ENCODE results near the gene LRRC8E. TPM values are rescaled to one million over a fixed set of nuclear protein-coding genes. Genes with fewer than 3 reads are reported as not detected.

LRRC8E gene
- total and polyA plus RNA-seq, 4 donors: 1.8 to 3.3 (median 2.4) TPM; not detected in 1

DNA sequence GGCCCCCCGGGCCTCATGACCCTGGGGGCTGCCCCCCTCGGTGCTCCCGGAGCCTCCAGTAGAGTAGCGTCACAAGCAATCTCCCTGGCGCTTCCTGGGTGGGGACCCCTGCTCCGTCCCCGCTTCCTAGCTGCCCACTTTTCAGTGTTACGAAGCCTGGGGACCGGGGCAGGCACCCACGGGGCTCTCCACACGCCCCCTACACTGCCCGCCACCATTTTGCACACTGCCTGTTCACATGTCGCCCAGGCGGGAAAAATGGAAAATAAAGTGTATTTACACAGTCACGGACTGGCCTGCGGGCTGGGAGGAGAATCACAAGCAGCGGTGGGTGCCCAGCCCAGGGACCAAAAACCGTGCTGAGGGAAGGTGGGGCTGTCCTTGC is 23.6 kb upstream of the LRRC8E start (continued):
- TF ChIP-seq, protein P1, sequence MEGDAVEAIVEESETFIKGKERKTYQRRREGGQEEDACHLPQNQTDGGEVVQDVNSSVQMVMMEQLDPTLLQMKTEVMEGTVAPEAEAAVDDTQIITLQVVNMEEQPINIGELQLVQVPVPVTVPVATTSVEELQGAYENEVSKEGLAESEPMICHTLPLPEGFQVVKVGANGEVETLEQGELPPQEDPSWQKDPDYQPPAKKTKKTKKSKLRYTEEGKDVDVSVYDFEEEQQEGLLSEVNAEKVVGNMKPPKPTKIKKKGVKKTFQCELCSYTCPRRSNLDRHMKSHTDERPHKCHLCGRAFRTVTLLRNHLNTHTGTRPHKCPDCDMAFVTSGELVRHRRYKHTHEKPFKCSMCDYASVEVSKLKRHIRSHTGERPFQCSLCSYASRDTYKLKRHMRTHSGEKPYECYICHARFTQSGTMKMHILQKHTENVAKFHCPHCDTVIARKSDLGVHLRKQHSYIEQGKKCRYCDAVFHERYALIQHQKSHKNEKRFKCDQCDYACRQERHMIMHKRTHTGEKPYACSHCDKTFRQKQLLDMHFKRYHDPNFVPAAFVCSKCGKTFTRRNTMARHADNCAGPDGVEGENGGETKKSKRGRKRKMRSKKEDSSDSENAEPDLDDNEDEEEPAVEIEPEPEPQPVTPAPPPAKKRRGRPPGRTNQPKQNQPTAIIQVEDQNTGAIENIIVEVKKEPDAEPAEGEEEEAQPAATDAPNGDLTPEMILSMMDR (IDR thresholded peaks at IDR 0.05; ENCODE audit: low read depth, low read length, missing input control): no peak
- no peak for TF ChIP-seq YY1 (IDR thresholded peaks at IDR 0.05)
- TF ChIP-seq FOXA1 (IDR thresholded peaks at IDR 0.05): no peak

DNA sequence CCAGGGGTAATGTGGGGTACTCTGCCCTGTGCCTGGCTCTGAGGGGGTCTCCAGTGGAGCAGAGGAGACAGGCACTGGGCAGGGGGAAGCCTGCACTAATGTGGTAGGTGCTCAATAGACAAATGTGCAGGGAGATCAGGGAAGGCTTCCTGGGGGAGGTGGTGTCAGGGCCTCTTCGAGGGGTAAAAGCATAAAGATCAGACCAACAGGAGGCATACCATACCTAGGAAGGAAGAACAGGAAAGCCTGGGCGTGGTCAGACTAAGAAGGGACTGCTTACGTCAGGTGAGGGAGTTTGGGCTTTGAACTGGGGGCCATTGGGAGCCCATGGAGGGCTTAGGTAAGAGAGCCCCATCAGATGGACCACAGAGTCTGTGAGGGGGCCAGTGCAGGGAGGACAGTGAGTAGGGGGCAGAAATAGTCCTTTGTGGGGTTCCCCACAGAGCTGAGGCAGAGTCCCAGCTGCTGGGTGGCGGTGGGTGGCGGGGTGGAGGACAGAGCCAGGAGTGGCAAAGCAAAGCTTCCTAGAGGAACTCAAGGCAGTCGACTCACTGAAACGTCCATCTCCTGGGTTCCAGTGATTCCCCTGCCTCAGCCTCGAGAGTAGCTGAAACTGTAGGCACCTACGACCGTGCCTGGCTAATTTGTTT is 22.9 kb upstream of the LRRC8E start:
- 54% methylated on average over 10 of the region's 10 CpGs for WGBS

More for the DNA sequence above, 22.9 kb upstream of the LRRC8E start:
- peaks cover 9 to 23% (median 13%) of the 10 kb centered on the region in 4 donors for H3K4me1 ChIP-seq (ENCODE audit: control insufficient read depth in 4 of 4, insufficient read depth in 4 of 4, low read length in 3 of 4)
- H3K27ac ChIP-seq (ENCODE audit: low read depth in 1 of 2, low read length in 2 of 2): no peak overlapping the region
- no peak overlapping the region for H3K4me3 ChIP-seq (ENCODE audit: low read depth in 1 of 3, low read length in 3 of 3)
- H3K27me3 ChIP-seq (ENCODE audit: control insufficient read depth in 4 of 4, insufficient read depth in 4 of 4, low read length in 3 of 4): no peaks in the 10 kb centered on the region
- H3K9ac ChIP-seq (ENCODE audit: low read depth in 1 of 2, low read length in 2 of 2): no peak overlapping the region
- peaks cover 0 to 1% (median 0%) of the 10 kb centered on the region in 4 donors for H3K36me3 ChIP-seq (ENCODE audit: control insufficient read depth in 4 of 4, insufficient read depth in 3 of 4, low read depth in 1 of 4, low read length in 3 of 4)
- TF ChIP-seq, protein P2, sequence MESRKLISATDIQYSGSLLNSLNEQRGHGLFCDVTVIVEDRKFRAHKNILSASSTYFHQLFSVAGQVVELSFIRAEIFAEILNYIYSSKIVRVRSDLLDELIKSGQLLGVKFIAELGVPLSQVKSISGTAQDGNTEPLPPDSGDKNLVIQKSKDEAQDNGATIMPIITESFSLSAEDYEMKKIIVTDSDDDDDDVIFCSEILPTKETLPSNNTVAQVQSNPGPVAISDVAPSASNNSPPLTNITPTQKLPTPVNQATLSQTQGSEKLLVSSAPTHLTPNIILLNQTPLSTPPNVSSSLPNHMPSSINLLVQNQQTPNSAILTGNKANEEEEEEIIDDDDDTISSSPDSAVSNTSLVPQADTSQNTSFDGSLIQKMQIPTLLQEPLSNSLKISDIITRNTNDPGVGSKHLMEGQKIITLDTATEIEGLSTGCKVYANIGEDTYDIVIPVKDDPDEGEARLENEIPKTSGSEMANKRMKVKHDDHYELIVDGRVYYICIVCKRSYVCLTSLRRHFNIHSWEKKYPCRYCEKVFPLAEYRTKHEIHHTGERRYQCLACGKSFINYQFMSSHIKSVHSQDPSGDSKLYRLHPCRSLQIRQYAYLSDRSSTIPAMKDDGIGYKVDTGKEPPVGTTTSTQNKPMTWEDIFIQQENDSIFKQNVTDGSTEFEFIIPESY (IDR thresholded peaks at IDR 0.05): no peak
- TF ChIP-seq HNF4G (IDR thresholded peaks at IDR 0.05) (no peak), TAF1 (conservative IDR thresholded peaks at IDR 0.05) (no peak), RXRA (IDR thresholded peaks at IDR 0.05) (no peak), SP1 (IDR thresholded peaks at IDR 0.05) (no peak), JUND (IDR thresholded peaks at IDR 0.05) (no peak), NR2F2 (IDR thresholded peaks at IDR 0.05) (no peak), EGR1 (IDR thresholded peaks at IDR 0.05; ENCODE audit: low read depth in 2 of 2) (no peak), HNF4A (conservative IDR thresholded peaks at IDR 0.05) (no peak), YY1 (IDR thresholded peaks at IDR 0.05) (no peak), GABPA (IDR thresholded peaks at IDR 0.05 in 1 of 2, conservative IDR thresholded peaks at IDR 0.05 in 1 of 2) (no peak)
- TF ChIP-seq, protein P3, sequence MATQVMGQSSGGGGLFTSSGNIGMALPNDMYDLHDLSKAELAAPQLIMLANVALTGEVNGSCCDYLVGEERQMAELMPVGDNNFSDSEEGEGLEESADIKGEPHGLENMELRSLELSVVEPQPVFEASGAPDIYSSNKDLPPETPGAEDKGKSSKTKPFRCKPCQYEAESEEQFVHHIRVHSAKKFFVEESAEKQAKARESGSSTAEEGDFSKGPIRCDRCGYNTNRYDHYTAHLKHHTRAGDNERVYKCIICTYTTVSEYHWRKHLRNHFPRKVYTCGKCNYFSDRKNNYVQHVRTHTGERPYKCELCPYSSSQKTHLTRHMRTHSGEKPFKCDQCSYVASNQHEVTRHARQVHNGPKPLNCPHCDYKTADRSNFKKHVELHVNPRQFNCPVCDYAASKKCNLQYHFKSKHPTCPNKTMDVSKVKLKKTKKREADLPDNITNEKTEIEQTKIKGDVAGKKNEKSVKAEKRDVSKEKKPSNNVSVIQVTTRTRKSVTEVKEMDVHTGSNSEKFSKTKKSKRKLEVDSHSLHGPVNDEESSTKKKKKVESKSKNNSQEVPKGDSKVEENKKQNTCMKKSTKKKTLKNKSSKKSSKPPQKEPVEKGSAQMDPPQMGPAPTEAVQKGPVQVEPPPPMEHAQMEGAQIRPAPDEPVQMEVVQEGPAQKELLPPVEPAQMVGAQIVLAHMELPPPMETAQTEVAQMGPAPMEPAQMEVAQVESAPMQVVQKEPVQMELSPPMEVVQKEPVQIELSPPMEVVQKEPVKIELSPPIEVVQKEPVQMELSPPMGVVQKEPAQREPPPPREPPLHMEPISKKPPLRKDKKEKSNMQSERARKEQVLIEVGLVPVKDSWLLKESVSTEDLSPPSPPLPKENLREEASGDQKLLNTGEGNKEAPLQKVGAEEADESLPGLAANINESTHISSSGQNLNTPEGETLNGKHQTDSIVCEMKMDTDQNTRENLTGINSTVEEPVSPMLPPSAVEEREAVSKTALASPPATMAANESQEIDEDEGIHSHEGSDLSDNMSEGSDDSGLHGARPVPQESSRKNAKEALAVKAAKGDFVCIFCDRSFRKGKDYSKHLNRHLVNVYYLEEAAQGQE (IDR thresholded peaks at IDR 0.05): no peak
- TF ChIP-seq, protein P4, sequence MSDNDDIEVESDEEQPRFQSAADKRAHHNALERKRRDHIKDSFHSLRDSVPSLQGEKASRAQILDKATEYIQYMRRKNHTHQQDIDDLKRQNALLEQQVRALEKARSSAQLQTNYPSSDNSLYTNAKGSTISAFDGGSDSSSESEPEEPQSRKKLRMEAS (IDR thresholded peaks at IDR 0.05): no peak
- TF ChIP-seq, protein P1 (IDR thresholded peaks at IDR 0.05; ENCODE audit: low read depth, low read length, missing input control): no peak
- H3K9me3 ChIP-seq (ENCODE audit: control insufficient read depth in 4 of 4, low read length in 3 of 4): no peaks in the 10 kb centered on the region
- no peak for DNase-seq (ENCODE audit: low spot score)
